Endodermal cell (in vitro differentiated cells): Measurements from ENCODE around the gene PPP1R1B. TPM values are rescaled to one million over a fixed set of nuclear protein-coding genes. Genes with fewer than 3 reads are reported as not detected.

ENCODE experiments used
- DNase-seq: peaks from one replicate; pipeline ENCODE4 v3.0.0-alpha.2; 2017
- H3K27ac ChIP-seq: 2 replicates; pipeline ENCODE4 v1.5.1; 2013; ENCODE audit warnings: mild to moderate bottlenecking, low read depth, low read length, moderate library complexity
- H3K27me3 ChIP-seq: 2 replicates; pipeline ENCODE4 v1.6.1; 2013; ENCODE audit warnings: mild to moderate bottlenecking, low read length, moderate library complexity; ENCODE audit not compliant: insufficient read depth, control insufficient read depth, poor library complexity, severe bottlenecking
- H3K36me3 ChIP-seq: 2 replicates; pipeline ENCODE4 v1.7.0; 2013; ENCODE audit warnings: mild to moderate bottlenecking, low read length, moderate library complexity; ENCODE audit not compliant: control insufficient read depth, insufficient read depth
- H3K4me1 ChIP-seq: one replicate; pipeline ENCODE4 v1.7.0; 2013; ENCODE audit warnings: low read length; ENCODE audit not compliant: control insufficient read depth, insufficient read depth
- H3K4me3 ChIP-seq: 2 replicates; pipeline ENCODE4 v1.5.1; 2013; ENCODE audit warnings: mild to moderate bottlenecking, low read length, moderate library complexity
- H3K9ac ChIP-seq: 2 replicates; pipeline ENCODE4 v1.6.1; 2013; ENCODE audit warnings: mild to moderate bottlenecking, low read length, moderate library complexity; ENCODE audit not compliant: poor library complexity, severe bottlenecking; ENCODE audit errors: extremely low read depth
- H3K9me3 ChIP-seq: 2 replicates; pipeline ENCODE4 v1.6.1; 2013; ENCODE audit warnings: mild to moderate bottlenecking, low read length, moderate library complexity; ENCODE audit not compliant: control insufficient read depth
- H3K27ac Mint-ChIP-seq: 2 replicates; pipeline ENCODE4 v1.8.0; 2020; ENCODE audit warnings: mixed read lengths
- H3K27me3 Mint-ChIP-seq: 2 replicates; pipeline ENCODE4 v1.8.0; 2021; ENCODE audit warnings: mild to moderate bottlenecking, mixed read lengths; ENCODE audit not compliant: insufficient read depth
- H3K36me3 Mint-ChIP-seq: 2 replicates; pipeline ENCODE4 v1.8.0; 2020; ENCODE audit warnings: low read depth, mixed read lengths
- H3K4me1 Mint-ChIP-seq: 2 replicates; pipeline ENCODE4 v1.8.0; 2020; ENCODE audit warnings: mixed read lengths
- H3K4me3 Mint-ChIP-seq: 2 replicates; pipeline ENCODE4 v1.8.0; 2020; ENCODE audit warnings: mild to moderate bottlenecking, moderate library complexity, mixed read lengths
- H3K9me3 Mint-ChIP-seq: 2 replicates; pipeline ENCODE4 v1.8.0; 2020; ENCODE audit warnings: mild to moderate bottlenecking, mixed read lengths
- CTCF ChIP-seq: fragments of 200-600 bp; sonication (generic); conservative IDR thresholded peaks from 2 replicates; pipeline ENCODE4 v1.5.0; 2021; ENCODE audit warnings: antibody characterized with exemption, mild to moderate bottlenecking
- WGBS, 2 experiments: methylation state at CpG; one replicate each; pipeline versions ENCODE4 v1.1.5 to v1.1.7; 2013; ENCODE audit warnings: missing lambda C conversion rate in 2 of 2, mixed read lengths in 1 of 2; ENCODE audit not compliant: insufficient coverage in 1 of 2, insufficient read length in 1 of 2; 5-methylcytosine and 5-hydroxymethylcytosine counted together
- total RNA-seq, 2 donors: library from RNA; stranded (reverse); fragmentation: NEBNext Ultra II Directional in 1 of 2; extraction: Animal tissue kit (Norgen Biotek cat#: 25700) in 1 of 2; gene quantifications; 2 replicates in 1 of 2; 3 replicates in 1 of 2; pipeline ENCODE4 v1.2.1, GENCODE V29; 2021

The PPP1R1B gene
- total RNA-seq, 2 donors from 2014 or later, result 1.0 to 2.1 TPM

- no peak for TF ChIP-seq CTCF
- Histone ChIP-seq H3K27ac (no peak overlapping the region), H3K9ac (no peak overlapping the region), H3K9me3 (no peaks in the 10 kb centered on the region), H3K4me1 (no peaks in the 10 kb centered on the region), H3K36me3 (no peaks in the 10 kb centered on the region), H3K27me3 (peaks cover 100% of the 10 kb centered on the region), H3K4me3 (no peak overlapping the region)
- Mint-ChIP-seq H3K27ac (no peak overlapping the region), H3K27me3 (peaks cover 100% of the 10 kb centered on the region), H3K4me1 (peaks cover 2% of the 10 kb centered on the region), H3K36me3 (no peaks in the 10 kb centered on the region), H3K4me3 (no peak overlapping the region), H3K9me3 (no peaks in the 10 kb centered on the region)
- DNase-seq, result peak; percentile 49
- WGBS, 2 experiments, result 7% methylated on average over 17 of the region's 17 CpGs; no CpG with 5 or more reads in 1 of the 2 experiments
These were observed 28.1 kb upstream of the PPP1R1B start for GRCh38 chr17:39598630-39599003.

GRCh38 chr17:39599004-39599664 lies 27.6 kb upstream of the PPP1R1B start:
- peaks cover 100% of the 10 kb centered on the region for H3K27me3 Mint-ChIP-seq
- no peaks in the 10 kb centered on the region for H3K36me3 Mint-ChIP-seq
- Histone ChIP-seq H3K9ac (no peak overlapping the region), H3K4me1 (no peaks in the 10 kb centered on the region), H3K27me3 (peaks cover 100% of the 10 kb centered on the region), H3K9me3 (no peaks in the 10 kb centered on the region), H3K27ac (no peak overlapping the region), H3K4me3 (no peak overlapping the region), H3K36me3 (no peaks in the 10 kb centered on the region)
- no peaks in the 10 kb centered on the region for H3K9me3 Mint-ChIP-seq
- TF ChIP-seq CTCF, result no peak
- H3K27ac Mint-ChIP-seq, result no peak overlapping the region
- peaks cover 2% of the 10 kb centered on the region for H3K4me1 Mint-ChIP-seq
- WGBS, 2 experiments, result 0 to 2% methylated on average over 5 to 34 of the region's 36 CpGs
- H3K4me3 Mint-ChIP-seq, result no peak overlapping the region
- DNase-seq, result peak; percentile 69

- H3K9ac ChIP-seq, result no peak overlapping the region
- Mint-ChIP-seq H3K36me3 (no peaks in the 10 kb centered on the region), H3K4me3 (no peak overlapping the region), H3K9me3 (no peaks in the 10 kb centered on the region), H3K4me1 (peaks cover 3% of the 10 kb centered on the region), H3K27me3 (peaks cover 99% of the 10 kb centered on the region), H3K27ac (no peak overlapping the region)
- H3K4me1 ChIP-seq, result no peaks in the 10 kb centered on the region
- H3K27me3 ChIP-seq, result peaks cover 100% of the 10 kb centered on the region
- H3K9me3 ChIP-seq, result no peaks in the 10 kb centered on the region
- WGBS, 2 experiments, result 3 to 4% methylated on average over 22 to 28 of the region's 28 CpGs
- no peaks in the 10 kb centered on the region for H3K36me3 ChIP-seq
- no peak overlapping the region for H3K27ac ChIP-seq
- DNase-seq, result peak; percentile 69
- no peak for TF ChIP-seq CTCF
- H3K4me3 ChIP-seq, result no peak overlapping the region
These were observed 27.0 kb upstream of the PPP1R1B start for GRCh38 chr17:39599665-39600231.
